PC-9 (cell line): ENCODE measurements around the gene GSTA1.
A peak's percentile ranks its signal among the peaks of the same experiment; 100 is the strongest.

ENCODE experiments used
- EZH2 ChIP-seq: fragments of 200-600 bp; sonication (generic); IDR thresholded peaks from 2 replicates; pipeline ENCODE4 v1.8.0; 2017; ENCODE audit warnings: antibody characterized with exemption, low read depth
- TF ChIP-seq, protein P1 (sequence below): fragments of 200-600 bp; sonication (generic); conservative IDR thresholded peaks from 2 replicates; pipeline ENCODE4 v1.6.1; 2017; ENCODE audit warnings: mixed run types, antibody characterized with exemption, mild to moderate bottlenecking, moderate library complexity

DNA sequence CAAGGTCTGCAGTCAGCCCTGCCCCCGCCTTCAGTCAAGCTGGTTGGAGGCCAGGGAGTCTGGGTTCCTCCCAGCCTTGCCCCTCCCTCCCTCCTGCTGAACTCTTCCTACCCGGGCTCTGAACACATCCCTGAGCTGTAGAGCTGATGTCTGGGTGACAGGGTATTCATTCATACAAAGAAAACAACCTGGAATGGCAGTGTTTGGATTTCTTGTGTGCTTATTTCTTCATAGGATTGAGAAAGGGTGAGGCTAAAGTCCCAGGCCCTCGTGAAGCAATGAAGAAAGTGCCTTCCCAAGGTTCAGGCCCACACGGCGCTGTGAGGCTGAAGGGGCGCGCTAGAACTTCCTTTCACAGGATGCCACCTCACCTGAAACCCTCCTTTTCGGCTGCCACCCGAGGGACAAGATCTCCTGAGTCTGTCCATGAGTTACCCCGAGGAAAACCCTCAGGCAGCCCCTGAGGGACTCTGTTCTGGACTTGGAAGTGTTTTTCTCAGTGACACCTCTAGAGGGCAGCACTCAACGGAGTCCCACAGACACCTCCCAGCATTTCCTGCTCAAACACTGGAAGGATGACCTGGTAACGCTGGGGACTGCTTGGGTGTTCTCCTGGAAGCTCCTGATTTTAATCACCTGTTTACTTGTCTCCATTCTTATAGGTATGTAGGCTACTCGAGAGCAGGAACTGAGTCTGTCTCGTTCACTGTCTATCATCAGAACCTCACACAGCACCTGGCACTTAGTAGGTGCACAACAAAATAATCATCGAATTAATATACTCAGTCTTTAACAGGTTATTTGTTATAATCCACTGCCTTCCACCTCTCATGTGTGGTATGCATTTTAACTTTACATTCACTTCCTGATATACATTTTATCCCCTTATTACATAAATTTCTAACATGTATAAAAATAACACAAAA, 11.8 kb upstream of the GSTA1 start:
- TF ChIP-seq, protein P1, sequence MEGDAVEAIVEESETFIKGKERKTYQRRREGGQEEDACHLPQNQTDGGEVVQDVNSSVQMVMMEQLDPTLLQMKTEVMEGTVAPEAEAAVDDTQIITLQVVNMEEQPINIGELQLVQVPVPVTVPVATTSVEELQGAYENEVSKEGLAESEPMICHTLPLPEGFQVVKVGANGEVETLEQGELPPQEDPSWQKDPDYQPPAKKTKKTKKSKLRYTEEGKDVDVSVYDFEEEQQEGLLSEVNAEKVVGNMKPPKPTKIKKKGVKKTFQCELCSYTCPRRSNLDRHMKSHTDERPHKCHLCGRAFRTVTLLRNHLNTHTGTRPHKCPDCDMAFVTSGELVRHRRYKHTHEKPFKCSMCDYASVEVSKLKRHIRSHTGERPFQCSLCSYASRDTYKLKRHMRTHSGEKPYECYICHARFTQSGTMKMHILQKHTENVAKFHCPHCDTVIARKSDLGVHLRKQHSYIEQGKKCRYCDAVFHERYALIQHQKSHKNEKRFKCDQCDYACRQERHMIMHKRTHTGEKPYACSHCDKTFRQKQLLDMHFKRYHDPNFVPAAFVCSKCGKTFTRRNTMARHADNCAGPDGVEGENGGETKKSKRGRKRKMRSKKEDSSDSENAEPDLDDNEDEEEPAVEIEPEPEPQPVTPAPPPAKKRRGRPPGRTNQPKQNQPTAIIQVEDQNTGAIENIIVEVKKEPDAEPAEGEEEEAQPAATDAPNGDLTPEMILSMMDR = peak; percentile 75
- TF ChIP-seq EZH2 = no peak
